RCC 7860 (cell line): ENCODE measurements around the gene HTR5A.

ENCODE experiments used
- DNase-seq: peaks from one replicate; pipeline ENCODE4 v3.0.0-alpha.2; 2015; ENCODE audit warnings: low spot score
- FAIRE-seq: peaks from 2 replicates; lab custom pipeline; 2012; peaks lifted over from hg19 to GRCh38; lab: Jason Lieb, UNC

The HTR5A gene

GRCh38 chr7:155084969-155085368, 14.8 kb downstream of the HTR5A start:
- no peak for DNase-seq
- no peak for FAIRE-seq

GRCh38 chr7:155090684-155091083, 20.6 kb downstream of the HTR5A start:
- FAIRE-seq (no peak), DNase-seq (peak; percentile 26)

- DNase-seq, result peak; percentile 31
- FAIRE-seq, result peak; percentile 67
These were observed 23.5 kb downstream of the HTR5A start for GRCh38 chr7:155093596-155093995.

GRCh38 chr7:155094636-155095135, 24.6 kb downstream of the HTR5A start:
- DNase-seq (no peak), FAIRE-seq (no peak)

- DNase-seq (no peak), FAIRE-seq (no peak)
These were observed 27.2 kb downstream of the HTR5A start for GRCh38 chr7:155097338-155097737.

- no peak for FAIRE-seq
These were observed 33.7 kb downstream of the HTR5A start for GRCh38 chr7:155103839-155104238.

GRCh38 chr7:155104913-155105312, 34.8 kb downstream of the HTR5A start:
- DNase-seq, result no peak
- no peak for FAIRE-seq

More at GRCh38 chr7:155103839-155104238, 33.7 kb downstream of the HTR5A start:
- no peak for DNase-seq

GRCh38 chr7:155106356-155106755, 36.2 kb downstream of the HTR5A start:
- FAIRE-seq, result no peak
- DNase-seq, result no peak

GRCh38 chr7:155107126-155107525, 37.0 kb downstream of the HTR5A start:
- FAIRE-seq (no peak), DNase-seq (no peak)

GRCh38 chr7:155108144-155108901, 38.2 kb downstream of the HTR5A start:
- FAIRE-seq, result no peak

GRCh38 chr7:155109121-155109520, 39.0 kb downstream of the HTR5A start:
- no peak for FAIRE-seq

More at GRCh38 chr7:155108144-155108901, 38.2 kb downstream of the HTR5A start:
- no peak for DNase-seq

GRCh38 chr7:155115288-155115687, 45.2 kb downstream of the HTR5A start:
- FAIRE-seq (no peak), DNase-seq (no peak)

More at GRCh38 chr7:155109121-155109520, 39.0 kb downstream of the HTR5A start:
- DNase-seq, result no peak

GRCh38 chr7:155119801-155120382, 49.8 kb downstream of the HTR5A start:
- DNase-seq, result peak; percentile 25
- FAIRE-seq, result no peak

- FAIRE-seq (no peak), DNase-seq (no peak)
These were observed 50.3 kb downstream of the HTR5A start for GRCh38 chr7:155120460-155120859.

GRCh38 chr7:155122831-155123230, 52.7 kb downstream of the HTR5A start:
- no peak for FAIRE-seq
- no peak for DNase-seq

GRCh38 chr7:155123413-155123812, 53.3 kb downstream of the HTR5A start:
- FAIRE-seq, result no peak
- no peak for DNase-seq

GRCh38 chr7:155124706-155125105, 54.6 kb downstream of the HTR5A start:
- FAIRE-seq, result no peak

GRCh38 chr7:155129186-155129585, 59.1 kb downstream of the HTR5A start:
- FAIRE-seq (no peak), DNase-seq (no peak)

More at GRCh38 chr7:155124706-155125105, 54.6 kb downstream of the HTR5A start:
- no peak for DNase-seq

- FAIRE-seq, result no peak
- no peak for DNase-seq
These were observed 59.7 kb downstream of the HTR5A start for GRCh38 chr7:155129789-155130188.

- DNase-seq (no peak), FAIRE-seq (no peak)
These were observed 60.4 kb downstream of the HTR5A start for GRCh38 chr7:155130493-155130892.

- DNase-seq, result no peak
- FAIRE-seq, result no peak
These were observed 61.0 kb downstream of the HTR5A start for GRCh38 chr7:155131090-155131489.

GRCh38 chr7:155132431-155132830, 62.3 kb downstream of the HTR5A start:
- no peak for DNase-seq
- FAIRE-seq, result no peak
